ENCODE measurements around the gene VPS18. TPM values are rescaled to one million over a fixed set of nuclear protein-coding genes. Genes with fewer than 3 reads are reported as not detected.

The VPS18 gene
- total and polyA plus RNA-seq, 2 donors (not counting 1 experiment from before 2014, with no cell fraction given), result 13.6 to 29.6 TPM

DNA sequence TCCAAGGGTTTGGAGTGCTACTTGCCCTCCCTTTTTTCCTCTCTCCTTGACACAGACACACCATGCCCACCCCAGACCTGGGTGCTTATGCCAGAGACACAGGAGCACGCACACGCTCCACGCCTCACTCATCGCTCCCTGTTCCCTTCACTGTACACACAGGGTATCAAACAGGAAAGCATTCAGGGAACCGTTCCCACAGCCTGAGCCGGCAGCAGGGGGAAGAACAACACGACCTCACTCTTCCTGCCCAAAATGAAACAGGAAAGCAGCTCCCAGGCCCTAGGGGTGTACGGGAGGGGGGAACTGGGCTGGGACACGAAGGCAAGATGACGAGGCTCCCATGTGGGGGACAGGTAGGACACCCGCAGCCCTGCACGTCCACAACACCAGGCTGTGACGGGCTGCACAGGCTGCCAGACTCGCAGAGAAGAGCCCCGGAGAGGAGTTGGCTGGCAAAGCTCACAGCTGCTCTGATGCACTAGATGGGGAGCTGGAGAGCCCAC is 46.1 kb downstream of the VPS18 start:
- WGBS (ENCODE audit: insufficient coverage), result 15% methylated on average over 12 of the region's 15 CpGs
- H3K4me1 Mint-ChIP-seq, result peaks cover 36% of the 10 kb centered on the region
- H3K4me2 ChIP-seq (replicated peaks; ENCODE audit: low read depth, low read length, poor library complexity, severe bottlenecking), result peak overlapping the region; percentile 99
- peak overlapping the region; percentile 75 for H3K4me3 Mint-ChIP-seq
- no peaks in the 10 kb centered on the region for H3K27me3 Mint-ChIP-seq
- no peaks in the 10 kb centered on the region for H4K20me1 ChIP-seq (ENCODE audit: control insufficient read depth, insufficient read depth, low read length, poor library complexity, severe bottlenecking)
- peaks cover 31 to 35% of the 10 kb centered on the region in 2 donors for H3K4me1 ChIP-seq (ENCODE audit: control insufficient read depth in 2 of 2, insufficient read depth in 2 of 2, low read length in 2 of 2)
- H3K4me3 ChIP-seq (ENCODE audit: control extremely low read depth in 1 of 5, extremely low read depth in 1 of 5, insufficient read depth in 1 of 5, low read depth in 2 of 5, low read length in 4 of 5), result no peak overlapping the region
- H3K9ac ChIP-seq (ENCODE audit: low read length), result no peak overlapping the region
- peak overlapping the region; percentile 96 for H2AFZ ChIP-seq (ENCODE audit: insufficient read depth, low read depth, low read length, poor library complexity, severe bottlenecking)
- ATAC-seq (ENCODE audit: low read depth) (no peak), DNase-seq (peak; percentile 35)
- H3K27ac ChIP-seq (ENCODE audit: low read length in 2 of 2), result peak overlapping the region in 1 of 2 donors; percentile 32
- TF ChIP-seq CTCF (IDR thresholded peaks at IDR 0.05) (no peak), EZH2 (IDR thresholded peaks at IDR 0.05; ENCODE audit: borderline replicate concordance, insufficient read depth, low read depth, low read length, poor library complexity, severe bottlenecking) (no peak)
- no peaks in the 10 kb centered on the region for H3K9me3 ChIP-seq (ENCODE audit: control extremely low read depth in 1 of 3, control insufficient read depth in 2 of 3, insufficient read depth in 1 of 3, low read length in 2 of 3)
- H3K27me3 ChIP-seq (replicated peaks in 1 of 4; ENCODE audit: control extremely low read depth in 1 of 4, control insufficient read depth in 3 of 4, insufficient read depth in 4 of 4, low read length in 3 of 4), result no peaks in the 10 kb centered on the region
- intact Hi-C loops (cut with micrococcal nuclease), result loop anchor here (2.0 to 5.0 kb wide), 2 partner anchors 14 to 82 kb away; no protein-coding TSS in a partner anchor
- no peaks in the 10 kb centered on the region for H3K79me2 ChIP-seq (ENCODE audit: control insufficient read depth, insufficient read depth, low read length)
- no peaks in the 10 kb centered on the region for H3K9me3 Mint-ChIP-seq (ENCODE audit: insufficient read depth)
- ChIA-PET CTCF (interaction anchor here (0.6 to 5.7 kb wide), 11 partner anchors 11 to 308 kb away, joined by 3 to 69 read pairs (median 9); partner anchors contain the start of genes CHAC1, DLL4 and VPS18), POLR2A (interaction anchor here (4.0 kb wide), 1 partner anchor 13 kb away, joined by 20 read pairs; the partner anchor contains the start of gene CHAC1)
- no peaks in the 10 kb centered on the region for H3K36me3 ChIP-seq (replicated peaks in 1 of 2; ENCODE audit: control extremely low read depth in 1 of 2, control insufficient read depth in 1 of 2, extremely low read depth in 1 of 2, insufficient read depth in 2 of 2, low read length in 1 of 2)
- H3K27ac Mint-ChIP-seq, result peak overlapping the region; percentile 75

DNA sequence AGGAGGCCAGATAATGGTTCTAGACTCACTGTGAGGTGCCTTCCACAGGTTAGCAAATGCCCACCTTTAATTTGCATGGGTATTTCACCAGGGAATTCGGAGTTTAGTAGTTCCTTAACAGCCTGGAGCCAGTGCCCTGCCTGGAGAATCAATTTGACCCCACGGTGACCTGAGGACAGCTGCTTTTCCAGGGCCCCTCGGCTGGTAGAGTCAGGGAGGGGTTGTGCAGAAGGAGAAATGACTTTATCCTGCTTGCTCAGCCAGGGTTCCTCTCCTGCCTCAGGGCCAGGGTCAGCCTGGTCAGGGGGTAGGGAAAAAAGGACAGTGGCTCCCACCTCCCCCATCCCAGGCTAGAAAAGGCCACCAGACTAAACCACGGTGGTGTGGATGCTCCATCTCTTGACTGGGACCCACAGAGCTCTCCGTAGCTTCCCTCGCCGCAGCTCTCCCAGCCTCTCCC is 46.8 kb downstream of the VPS18 start:
- peak overlapping the region; percentile 75 for H3K27ac Mint-ChIP-seq
- intact Hi-C loops (cut with micrococcal nuclease), result loop anchor here (1.0 to 5.0 kb wide), 3 partner anchors 14 to 81 kb away; no protein-coding TSS in a partner anchor
- peak overlapping the region in 3 of 5 experiments; percentile 69 to 78 (median 72) for H3K4me3 ChIP-seq (ENCODE audit: control extremely low read depth in 1 of 5, extremely low read depth in 1 of 5, insufficient read depth in 1 of 5, low read depth in 2 of 5, low read length in 4 of 5)
- H3K4me1 Mint-ChIP-seq, result peaks cover 39% of the 10 kb centered on the region
- H3K9me3 ChIP-seq (ENCODE audit: control extremely low read depth in 1 of 3, control insufficient read depth in 2 of 3, insufficient read depth in 1 of 3, low read length in 2 of 3), result no peaks in the 10 kb centered on the region
- ATAC-seq (ENCODE audit: low read depth) (no peak), DNase-seq (no peak)
- H3K27me3 Mint-ChIP-seq, result peaks cover 3% of the 10 kb centered on the region
- peak overlapping the region; percentile 78 for H3K9ac ChIP-seq (ENCODE audit: low read length)
- H3K9me3 Mint-ChIP-seq (ENCODE audit: insufficient read depth), result no peaks in the 10 kb centered on the region
- H3K79me2 ChIP-seq (ENCODE audit: control insufficient read depth, insufficient read depth, low read length), result no peaks in the 10 kb centered on the region
- H2AFZ ChIP-seq (ENCODE audit: insufficient read depth, low read depth, low read length, poor library complexity, severe bottlenecking), result peak overlapping the region; percentile 96
- no peaks in the 10 kb centered on the region for H3K36me3 ChIP-seq (replicated peaks in 1 of 2; ENCODE audit: control extremely low read depth in 1 of 2, control insufficient read depth in 1 of 2, extremely low read depth in 1 of 2, insufficient read depth in 2 of 2, low read length in 1 of 2)
- POLR2A ChIA-PET, result interaction anchor here (1.4 to 4.0 kb wide), 2 partner anchors 12 to 34 kb away, joined by 7 to 20 read pairs; partner anchors contain the start of gene CHAC1
- H4K20me1 ChIP-seq (ENCODE audit: control insufficient read depth, insufficient read depth, low read length, poor library complexity, severe bottlenecking), result no peaks in the 10 kb centered on the region
- H3K27ac ChIP-seq (ENCODE audit: low read length in 2 of 2), result no peak overlapping the region
- H3K27me3 ChIP-seq (replicated peaks in 1 of 4; ENCODE audit: control extremely low read depth in 1 of 4, control insufficient read depth in 3 of 4, insufficient read depth in 4 of 4, low read length in 3 of 4), result no peaks in the 10 kb centered on the region
- peak overlapping the region; percentile 99 for H3K4me2 ChIP-seq (replicated peaks; ENCODE audit: low read depth, low read length, poor library complexity, severe bottlenecking)
- CTCF ChIA-PET, result interaction anchor here (0.5 to 5.7 kb wide), 16 partner anchors 12 to 280 kb away, joined by 3 to 69 read pairs (median 8); partner anchors contain the start of genes CHAC1, DLL4 and VPS18
- H3K4me1 ChIP-seq (ENCODE audit: control insufficient read depth in 2 of 2, insufficient read depth in 2 of 2, low read length in 2 of 2), result peaks cover 31 to 35% of the 10 kb centered on the region in 2 donors
- WGBS (ENCODE audit: insufficient coverage), result 61% methylated on average over 7 of the region's 7 CpGs
- no peak for TF ChIP-seq CTCF (IDR thresholded peaks at IDR 0.05)
- no peak for TF ChIP-seq EZH2 (IDR thresholded peaks at IDR 0.05; ENCODE audit: borderline replicate concordance, insufficient read depth, low read depth, low read length, poor library complexity, severe bottlenecking)
- peak overlapping the region; percentile 75 for H3K4me3 Mint-ChIP-seq

All from B cell (primary cell).